ENCODE results near the gene KRTAP13-2.

Gene KRTAP13-2

DNA sequence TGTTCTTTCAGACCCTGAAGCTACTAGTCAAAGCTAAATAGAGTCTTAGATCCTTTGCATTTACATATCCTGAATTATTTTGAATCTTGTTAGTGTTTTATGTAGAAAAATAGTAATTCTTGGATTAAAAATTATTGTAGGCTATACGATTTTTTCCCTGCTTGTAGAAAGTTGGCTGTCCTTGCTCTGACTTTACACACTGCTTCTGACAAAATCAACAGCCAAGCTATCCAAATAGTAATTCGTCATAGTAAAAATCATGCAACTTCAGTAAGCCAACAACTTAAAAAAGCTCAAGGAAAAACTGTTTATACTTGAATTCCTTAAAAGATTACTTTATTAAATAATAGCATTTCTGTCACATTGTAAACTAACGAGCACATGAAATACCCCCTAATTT lies 16.2 kb downstream of the KRTAP13-2 start:
- TF ChIP-seq, protein P1, sequence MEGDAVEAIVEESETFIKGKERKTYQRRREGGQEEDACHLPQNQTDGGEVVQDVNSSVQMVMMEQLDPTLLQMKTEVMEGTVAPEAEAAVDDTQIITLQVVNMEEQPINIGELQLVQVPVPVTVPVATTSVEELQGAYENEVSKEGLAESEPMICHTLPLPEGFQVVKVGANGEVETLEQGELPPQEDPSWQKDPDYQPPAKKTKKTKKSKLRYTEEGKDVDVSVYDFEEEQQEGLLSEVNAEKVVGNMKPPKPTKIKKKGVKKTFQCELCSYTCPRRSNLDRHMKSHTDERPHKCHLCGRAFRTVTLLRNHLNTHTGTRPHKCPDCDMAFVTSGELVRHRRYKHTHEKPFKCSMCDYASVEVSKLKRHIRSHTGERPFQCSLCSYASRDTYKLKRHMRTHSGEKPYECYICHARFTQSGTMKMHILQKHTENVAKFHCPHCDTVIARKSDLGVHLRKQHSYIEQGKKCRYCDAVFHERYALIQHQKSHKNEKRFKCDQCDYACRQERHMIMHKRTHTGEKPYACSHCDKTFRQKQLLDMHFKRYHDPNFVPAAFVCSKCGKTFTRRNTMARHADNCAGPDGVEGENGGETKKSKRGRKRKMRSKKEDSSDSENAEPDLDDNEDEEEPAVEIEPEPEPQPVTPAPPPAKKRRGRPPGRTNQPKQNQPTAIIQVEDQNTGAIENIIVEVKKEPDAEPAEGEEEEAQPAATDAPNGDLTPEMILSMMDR (IDR thresholded peaks at IDR 0.05; ENCODE audit: low read length, missing control alignments) = no peak
- no peak overlapping the region for H3K4me3 ChIP-seq (replicated peaks; ENCODE audit: low read depth, low read length)
- DNase-seq (ENCODE audit: low read depth) = no peak

DNA sequence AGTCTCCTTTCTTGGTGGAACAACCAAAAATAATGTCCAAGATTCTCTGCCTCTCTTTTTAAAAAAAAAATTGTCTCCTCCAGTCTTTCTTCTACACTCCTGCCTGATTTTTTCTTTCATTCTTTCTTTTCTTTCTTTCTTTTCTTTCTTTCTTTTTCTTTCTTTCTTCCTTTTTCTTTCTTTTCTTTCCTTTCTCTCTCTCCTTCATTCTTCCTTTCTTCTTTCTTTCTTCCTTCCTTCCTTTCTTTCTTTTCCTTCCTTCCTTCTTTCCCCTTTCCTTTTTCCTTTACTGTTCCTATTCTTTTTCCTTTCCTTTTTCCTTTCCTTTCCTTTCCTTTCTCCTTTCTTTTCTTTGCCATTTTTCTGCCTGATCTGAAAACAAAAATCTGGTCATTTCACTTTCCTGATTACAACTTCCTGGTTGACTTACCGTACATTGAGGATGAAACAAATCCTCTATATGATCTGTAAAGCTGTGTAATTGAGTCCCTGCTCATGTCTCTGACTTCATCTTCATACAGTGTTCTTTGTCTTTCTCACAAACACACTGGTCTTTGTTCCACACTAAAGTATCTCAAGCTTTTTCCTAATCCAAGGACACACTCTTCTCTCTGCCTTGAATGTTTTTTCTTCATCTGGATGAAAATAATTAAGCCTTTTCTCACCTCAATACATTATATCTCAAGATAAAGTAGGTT lies 17.6 kb downstream of the KRTAP13-2 start:
- no peak overlapping the region for H3K4me3 ChIP-seq (replicated peaks; ENCODE audit: low read depth, low read length)
- TF ChIP-seq, protein P1 (IDR thresholded peaks at IDR 0.05; ENCODE audit: low read length, missing control alignments) = no peak
- DNase-seq (ENCODE audit: low read depth) = no peak

DNA sequence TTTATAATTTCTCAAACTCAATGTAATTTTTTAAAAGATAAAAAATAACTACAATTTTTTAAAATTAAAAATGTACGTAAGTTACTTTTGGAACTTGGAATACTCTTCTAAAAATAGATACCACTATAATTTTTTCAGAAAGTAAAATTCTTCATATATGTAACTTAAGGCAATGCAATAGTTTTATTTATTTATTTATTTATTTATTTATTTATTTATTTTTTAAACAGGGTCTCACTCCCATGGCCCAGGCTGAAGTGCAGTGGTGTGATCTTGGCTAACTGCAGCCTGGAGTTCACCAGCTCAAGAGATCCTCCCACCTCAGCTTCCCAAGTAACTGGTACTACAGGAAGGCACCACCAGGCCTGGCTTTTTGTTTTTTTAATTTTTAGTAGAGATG lies 20.5 kb downstream of the KRTAP13-2 start:
- H3K4me3 ChIP-seq (replicated peaks; ENCODE audit: low read depth, low read length) = no peak overlapping the region
- DNase-seq (ENCODE audit: low read depth) = no peak
- TF ChIP-seq, protein P1 (IDR thresholded peaks at IDR 0.05; ENCODE audit: low read length, missing control alignments) = no peak

DNA sequence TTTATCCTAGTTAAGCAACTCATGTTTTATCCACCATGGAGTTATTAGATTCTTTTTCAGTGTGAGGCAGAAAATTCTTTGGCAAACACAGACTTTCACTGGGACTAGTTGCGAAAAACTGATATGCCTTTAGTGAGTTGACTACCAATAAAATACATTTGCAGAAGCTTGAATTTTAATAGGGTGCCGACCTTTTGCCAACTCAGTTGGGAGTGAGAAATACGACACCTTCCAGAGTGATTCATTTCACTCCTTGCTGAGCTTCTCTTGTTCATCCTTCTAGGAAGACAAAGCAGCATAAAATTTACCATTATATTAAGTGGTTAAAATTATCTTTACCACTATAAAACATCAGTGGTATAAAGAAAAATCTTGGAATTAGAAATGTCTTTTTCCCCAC lies 22.5 kb downstream of the KRTAP13-2 start:
- TF ChIP-seq, protein P1 (IDR thresholded peaks at IDR 0.05; ENCODE audit: low read length, missing control alignments) = no peak
- no peak for DNase-seq (ENCODE audit: low read depth)
- no peak overlapping the region for H3K4me3 ChIP-seq (replicated peaks; ENCODE audit: low read depth, low read length)

DNA sequence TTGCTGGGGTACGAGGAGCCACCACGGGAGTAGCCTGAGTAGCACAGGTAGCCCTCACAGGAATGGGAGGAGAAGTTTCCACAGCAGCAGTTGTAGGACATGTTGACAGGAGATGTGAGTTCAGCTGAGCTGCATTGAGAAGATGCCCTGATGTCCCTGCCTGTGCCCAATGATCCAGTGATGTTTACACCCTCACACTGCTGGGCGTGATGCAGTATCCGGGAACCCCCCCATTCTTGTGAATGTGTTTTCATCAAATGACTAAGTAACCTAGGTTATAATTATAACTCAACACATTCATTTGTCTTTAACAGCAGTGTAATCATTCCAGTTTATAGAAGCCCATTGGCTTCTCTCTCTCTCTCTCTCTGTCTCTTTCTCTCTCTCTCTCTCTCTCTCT lies 23.6 kb downstream of the KRTAP13-2 start, which contains the start of gene KRTAP23-1:
Gene KRTAP23-1, minus strand, starts transcription at position 101 of the 400 bp plus-strand sequence. Its CDS starts 0 bp downstream, at position 101.
- H3K4me3 ChIP-seq (replicated peaks; ENCODE audit: low read depth, low read length) = no peak within 1 kb of the TSS
- TF ChIP-seq, protein P1 (IDR thresholded peaks at IDR 0.05; ENCODE audit: low read length, missing control alignments) = no peak
- DNase-seq (ENCODE audit: low read depth) = no peak

DNA sequence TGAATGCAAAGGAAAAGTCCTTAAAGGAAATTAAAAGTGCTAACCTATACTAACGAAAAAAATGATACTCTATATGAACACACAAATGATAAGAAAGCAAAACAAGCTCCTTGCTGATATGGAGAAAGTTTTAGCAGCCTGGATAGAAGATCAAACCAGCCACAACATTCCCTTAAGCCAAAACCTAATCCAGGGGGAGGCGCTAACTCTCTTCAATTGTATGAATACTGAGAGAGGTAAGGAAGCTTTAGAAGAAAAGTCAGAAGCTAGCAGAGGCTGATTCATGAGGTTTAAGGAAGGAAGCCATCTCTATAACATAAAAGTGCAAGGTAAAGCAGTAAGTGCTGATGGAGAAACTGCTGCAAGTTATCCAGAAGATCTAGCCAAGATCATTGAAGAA lies 27.1 kb downstream of the KRTAP13-2 start:
- TF ChIP-seq, protein P1 (IDR thresholded peaks at IDR 0.05; ENCODE audit: low read length, missing control alignments) = no peak
- DNase-seq (ENCODE audit: low read depth) = no peak

More for the DNA sequence above, 27.1 kb downstream of the KRTAP13-2 start:
- no peak overlapping the region for H3K4me3 ChIP-seq (replicated peaks; ENCODE audit: low read depth, low read length)
